HCT116 (cell line): ENCODE measurements around the gene TRIM66. TPM values are rescaled to one million over a fixed set of nuclear protein-coding genes. Genes with fewer than 3 reads are reported as not detected.

ENCODE experiments used
- ATAC-seq: fragments of 200-7000 bp; cut with Tn5 transposase; 2 replicates; pipeline ENCODE4 v1.9.1; 2020; ENCODE audit warnings: mild to moderate bottlenecking, moderate library complexity
- BruUV-seq: library from RNA; stranded (reverse); fragments of 400-500 nt; replicated peaks from 2 replicates; lab custom pipeline; 2021; lab: Mats Ljungman, UMichigan
- CTCF ChIA-PET: fragments of 300-600 bp; sonication (Branson Sonifier 250); formaldehyde crosslinking; loops from one replicate; lab custom pipeline; 2021; ENCODE audit warnings: antibody characterized with exemption; lab: Charles Lee
- POLR2A ChIA-PET: fragments of 300-600, 350-600 bp; sonication (Branson Sonifier 250); formaldehyde crosslinking; loops from one replicate; lab custom pipeline; 2021; ENCODE audit warnings: antibody characterized with exemption; lab: Charles Lee
- RAD21 ChIA-PET, 2 experiments: fragments of 300-600 bp; sonication (Branson Sonifier 250); formaldehyde crosslinking; loops; one replicate each; lab custom pipeline; 2023; ENCODE audit warnings: low total read pairs in 2 of 2; ENCODE audit not compliant: uncharacterized antibody in 2 of 2, unreplicated experiment in 2 of 2, low non-redundant PET in 1 of 2; lab: Charles Lee
- DNase-seq: peaks from one replicate; pipeline ENCODE4 v3.0.0-alpha.2; 2010; ENCODE audit warnings: low read depth, low spot score
- H2AFZ ChIP-seq: fragments of 200-600 bp; shearing (Covaris generic), sonication (generic); 2 replicates; pipeline ENCODE4 v1.6.1; 2017; ENCODE audit warnings: low read depth, mixed run types, mixed read lengths, antibody characterized with exemption, low read length; ENCODE audit not compliant: poor library complexity, severe bottlenecking
- H3K27ac ChIP-seq: 2 replicates; pipeline ENCODE4 v1.5.1; 2012; ENCODE audit warnings: low read depth, low read length
- H3K27me3 ChIP-seq: fragments of 200-600 bp; sonication (generic); 2 replicates; pipeline ENCODE4 v1.6.1; 2016; ENCODE audit warnings: mixed run types, low read length, mixed read lengths; ENCODE audit not compliant: insufficient read depth
- H3K36me3 ChIP-seq, 2 experiments: fragments of 200-500 bp in 1 of 2; fragments of 200-600 bp in 1 of 2; sonication (Bioruptor generic) in 1 of 2; sonication (generic) in 1 of 2; 2 replicates each; pipeline versions ENCODE4 v1.5.1 to v1.6.1; 2014 to 2016; ENCODE audit warnings: low read length in 2 of 2, inconsistent platforms in 1 of 2, mixed read lengths in 1 of 2, mixed run types in 1 of 2; ENCODE audit not compliant: insufficient read depth in 2 of 2, control insufficient read depth in 1 of 2
- H3K4me1 ChIP-seq, 2 experiments: fragments of 200-600 bp in 1 of 2; sonication (generic) in 1 of 2; 2 replicates each; pipeline versions ENCODE4 v1.5.1 to v1.6.1; 2012 to 2017; ENCODE audit warnings: low read length in 2 of 2, inconsistent platforms in 1 of 2, mild to moderate bottlenecking in 1 of 2, mixed read lengths in 1 of 2, mixed run types in 1 of 2, moderate library complexity in 1 of 2; ENCODE audit not compliant: insufficient read depth in 2 of 2, control insufficient read depth in 1 of 2
- H3K4me2 ChIP-seq: fragments of 200-600 bp; sonication (generic); 2 replicates; pipeline ENCODE4 v1.6.1; 2017; ENCODE audit warnings: mixed run types, low read length, mixed read lengths
- H3K4me3 ChIP-seq, 2 experiments: fragments of 200-600 bp in 1 of 2; sonication (generic) in 1 of 2; replicated peaks in 1 of 2; 2 replicates each; pipeline ENCODE4 v1.5.1; 2011 to 2016; ENCODE audit warnings: low read length in 2 of 2, control low read depth in 1 of 2, low read depth in 1 of 2, mild to moderate bottlenecking in 1 of 2, mixed read lengths in 1 of 2, mixed run types in 1 of 2
- H3K79me2 ChIP-seq: fragments of 200-600 bp; sonication (generic); 2 replicates; pipeline ENCODE4 v1.6.1; 2017; ENCODE audit warnings: mild to moderate bottlenecking, mixed run types, low read length, moderate library complexity, mixed read lengths; ENCODE audit not compliant: insufficient read depth
- H3K9ac ChIP-seq: fragments of 200-600 bp; sonication (generic); 2 replicates; pipeline ENCODE4 v1.6.1; 2016; ENCODE audit warnings: low read length, mixed read lengths
- H3K9me2 ChIP-seq: fragments of 200-600 bp; sonication (generic), shearing (Covaris generic); 2 replicates; pipeline ENCODE4 v1.6.1; 2017; ENCODE audit warnings: mixed run types, mild to moderate bottlenecking, moderate library complexity; ENCODE audit not compliant: insufficient read depth
- H3K9me3 ChIP-seq, 2 experiments: fragments of 200-500 bp in 1 of 2; fragments of 200-600 bp in 1 of 2; sonication (Bioruptor generic) in 1 of 2; sonication (generic) in 1 of 2; 2 replicates each; pipeline ENCODE4 v1.6.1; 2014 to 2017; ENCODE audit warnings: low read length in 2 of 2, mixed read lengths in 2 of 2, inconsistent platforms in 1 of 2, low read depth in 1 of 2, mild to moderate bottlenecking in 1 of 2, mixed run types in 1 of 2, moderate library complexity in 1 of 2; ENCODE audit not compliant: control insufficient read depth in 1 of 2, insufficient read depth in 1 of 2
- H4K20me1 ChIP-seq: fragments of 200-600 bp; sonication (generic), shearing (Covaris generic); 2 replicates; pipeline ENCODE4 v1.6.1; 2017; ENCODE audit warnings: mixed run types, mild to moderate bottlenecking, moderate library complexity; ENCODE audit not compliant: insufficient read depth
- CBX3 ChIP-seq: IDR thresholded peaks from 2 replicates; pipeline ENCODE4 v1.6.1; 2012; ENCODE audit warnings: low read depth
- ELF1 ChIP-seq: IDR thresholded peaks from 2 replicates; pipeline ENCODE4 v1.6.1; 2012; ENCODE audit warnings: low read depth, borderline replicate concordance
- EZH2 ChIP-seq: fragments of 200-600 bp; sonication (generic); IDR thresholded peaks from 2 replicates; pipeline ENCODE4 v1.6.1; 2017; ENCODE audit warnings: antibody characterized with exemption, mixed run types
- FOSL1 ChIP-seq: IDR thresholded peaks from 2 replicates; pipeline ENCODE4 v1.6.1; 2012; ENCODE audit warnings: low read depth
- POLR2A ChIP-seq: IDR thresholded peaks from 2 replicates; pipeline ENCODE4 v1.7.0; 2011; ENCODE audit warnings: borderline replicate concordance; ENCODE audit not compliant: insufficient read depth, insufficient read length; ENCODE audit errors: extremely low read depth
- POLR2AphosphoS5 ChIP-seq: IDR thresholded peaks from 2 replicates; pipeline ENCODE4 v1.6.1; 2011; ENCODE audit warnings: mild to moderate bottlenecking, low read depth, low read length, moderate library complexity
- SIN3A ChIP-seq: IDR thresholded peaks from 2 replicates; pipeline ENCODE4 v1.6.1; 2012; ENCODE audit warnings: low read depth
- YY1 ChIP-seq: IDR thresholded peaks from 2 replicates; pipeline ENCODE4 v1.6.1; 2011; ENCODE audit warnings: low read length, low read depth, moderate library complexity, mild to moderate bottlenecking; ENCODE audit not compliant: insufficient replicate concordance; ENCODE audit errors: extremely low read depth
- ZNF274 ChIP-seq: fragments of 200-500 bp; sonication (Bioruptor generic); IDR thresholded peaks from 2 replicates; pipeline ENCODE4 v1.6.1; 2014; ENCODE audit warnings: mild to moderate bottlenecking, low read depth, low read length, inconsistent platforms
- intact Hi-C: fragments of 100-400 bp; cut with micrococcal nuclease; formaldehyde crosslinking; loops from 2 replicates; pipeline ENCODE4 v1.10.0; 2022
- total RNA-seq: library from RNA; stranded (reverse); gene quantifications from one replicate; pipeline ENCODE4 v1.2.1, GENCODE V29; 2021; ENCODE audit not compliant: unreplicated experiment
- TF ChIP-seq, protein P1 (sequence below): IDR thresholded peaks from 2 replicates; pipeline ENCODE4 v1.6.1; 2012
- TF ChIP-seq, protein P2 (sequence below): IDR thresholded peaks from 2 replicates; pipeline ENCODE4 v1.6.1; 2012; ENCODE audit warnings: low read depth

The TRIM66 gene
- total RNA-seq, 1 experiment from 2014 or later = 24.8 TPM

DNA sequence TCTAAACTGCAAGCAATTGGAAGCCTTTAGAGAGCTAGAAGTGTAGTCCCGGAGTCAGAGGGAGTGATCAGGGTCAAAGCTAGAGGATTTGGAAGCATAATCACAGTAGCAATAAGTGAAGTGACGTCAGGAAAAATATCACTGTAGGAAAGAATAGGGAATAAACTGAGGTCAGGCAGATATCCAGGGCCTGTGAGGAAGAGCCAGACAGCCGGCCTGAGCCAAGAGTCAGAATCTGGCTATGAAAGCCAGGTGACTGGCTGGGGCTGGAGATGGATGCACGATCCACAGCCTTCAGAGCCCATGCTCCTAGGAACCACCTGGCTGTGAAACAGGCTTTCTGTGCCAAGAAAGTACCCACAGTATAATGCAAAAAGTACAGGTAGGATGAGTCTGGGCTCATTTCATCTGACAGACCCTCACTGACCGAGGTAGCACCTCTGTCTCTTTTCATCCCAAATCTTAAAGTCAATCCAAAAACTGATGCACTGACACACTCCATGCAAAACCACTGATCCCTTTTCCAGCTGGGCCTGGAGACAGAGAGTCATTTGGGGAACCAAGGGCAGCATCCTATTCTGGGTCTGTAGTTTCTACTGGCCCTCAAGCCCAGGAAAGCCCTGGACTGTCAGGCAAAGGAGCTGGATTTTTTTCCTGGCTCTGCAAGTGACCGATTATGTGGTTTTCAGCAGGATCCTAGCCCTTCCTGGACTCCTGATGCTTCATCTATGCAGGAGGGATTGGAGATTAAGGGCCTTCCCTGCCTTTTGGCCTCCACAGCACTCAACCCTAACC lies 21.3 kb downstream of the TRIM66 start:
- no peak overlapping the region for H3K9ac ChIP-seq
- no TSS peak for BruUV-seq
- no peaks in the 10 kb centered on the region for H3K27me3 ChIP-seq
- TF ChIP-seq ELF1 = no peak
- no peak for TF ChIP-seq POLR2A
- TF ChIP-seq, protein P1, sequence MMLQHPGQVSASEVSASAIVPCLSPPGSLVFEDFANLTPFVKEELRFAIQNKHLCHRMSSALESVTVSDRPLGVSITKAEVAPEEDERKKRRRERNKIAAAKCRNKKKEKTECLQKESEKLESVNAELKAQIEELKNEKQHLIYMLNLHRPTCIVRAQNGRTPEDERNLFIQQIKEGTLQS = no peak
- no peak for TF ChIP-seq ZNF274
- no peak for TF ChIP-seq EZH2
- TF ChIP-seq FOSL1 = no peak
- TF ChIP-seq CBX3 = no peak
- TF ChIP-seq YY1 = no peak
- TF ChIP-seq POLR2AphosphoS5 = no peak
- no peak for TF ChIP-seq SIN3A
- TF ChIP-seq, protein P2, sequence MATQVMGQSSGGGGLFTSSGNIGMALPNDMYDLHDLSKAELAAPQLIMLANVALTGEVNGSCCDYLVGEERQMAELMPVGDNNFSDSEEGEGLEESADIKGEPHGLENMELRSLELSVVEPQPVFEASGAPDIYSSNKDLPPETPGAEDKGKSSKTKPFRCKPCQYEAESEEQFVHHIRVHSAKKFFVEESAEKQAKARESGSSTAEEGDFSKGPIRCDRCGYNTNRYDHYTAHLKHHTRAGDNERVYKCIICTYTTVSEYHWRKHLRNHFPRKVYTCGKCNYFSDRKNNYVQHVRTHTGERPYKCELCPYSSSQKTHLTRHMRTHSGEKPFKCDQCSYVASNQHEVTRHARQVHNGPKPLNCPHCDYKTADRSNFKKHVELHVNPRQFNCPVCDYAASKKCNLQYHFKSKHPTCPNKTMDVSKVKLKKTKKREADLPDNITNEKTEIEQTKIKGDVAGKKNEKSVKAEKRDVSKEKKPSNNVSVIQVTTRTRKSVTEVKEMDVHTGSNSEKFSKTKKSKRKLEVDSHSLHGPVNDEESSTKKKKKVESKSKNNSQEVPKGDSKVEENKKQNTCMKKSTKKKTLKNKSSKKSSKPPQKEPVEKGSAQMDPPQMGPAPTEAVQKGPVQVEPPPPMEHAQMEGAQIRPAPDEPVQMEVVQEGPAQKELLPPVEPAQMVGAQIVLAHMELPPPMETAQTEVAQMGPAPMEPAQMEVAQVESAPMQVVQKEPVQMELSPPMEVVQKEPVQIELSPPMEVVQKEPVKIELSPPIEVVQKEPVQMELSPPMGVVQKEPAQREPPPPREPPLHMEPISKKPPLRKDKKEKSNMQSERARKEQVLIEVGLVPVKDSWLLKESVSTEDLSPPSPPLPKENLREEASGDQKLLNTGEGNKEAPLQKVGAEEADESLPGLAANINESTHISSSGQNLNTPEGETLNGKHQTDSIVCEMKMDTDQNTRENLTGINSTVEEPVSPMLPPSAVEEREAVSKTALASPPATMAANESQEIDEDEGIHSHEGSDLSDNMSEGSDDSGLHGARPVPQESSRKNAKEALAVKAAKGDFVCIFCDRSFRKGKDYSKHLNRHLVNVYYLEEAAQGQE = no peak
- peaks cover 0 to 12% of the 10 kb centered on the region in 2 experiments; a peak in 2 of 4 replicates for H3K36me3 ChIP-seq
- no peak overlapping the region for H3K4me3 ChIP-seq
- ChIA-PET RAD21 (no interaction called here), CTCF (no interaction called here), POLR2A (no interaction called here)
- H3K4me2 ChIP-seq = no peak overlapping the region
- no peaks in the 10 kb centered on the region for H3K9me3 ChIP-seq
- no peak overlapping the region for H2AFZ ChIP-seq
- intact Hi-C loops = no loop called here
- H3K79me2 ChIP-seq = no peaks in the 10 kb centered on the region
- ATAC-seq = no peak
- H4K20me1 ChIP-seq = no peaks in the 10 kb centered on the region
- H3K9me2 ChIP-seq = no peaks in the 10 kb centered on the region
- no peaks in the 10 kb centered on the region for H3K4me1 ChIP-seq
- H3K27ac ChIP-seq = no peak overlapping the region
- no peak for DNase-seq
